Esophagus (tissue), 2 donors: ENCODE results near the gene RPS6KB2. TPM values are rescaled to one million over a fixed set of nuclear protein-coding genes. Genes with fewer than 3 reads are reported as not detected.

ENCODE experiments used
- H3K27ac ChIP-seq, 2 donors: one replicate each; pipeline ENCODE4 v1.5.1; 2013; ENCODE audit warnings: low read depth in 2 of 2, mild to moderate bottlenecking in 2 of 2, inconsistent platforms in 1 of 2, low read length in 1 of 2, moderate library complexity in 1 of 2
- H3K27me3 ChIP-seq, 2 donors: one replicate each; pipeline ENCODE4 v1.6.1; 2013; ENCODE audit warnings: low read length in 2 of 2, control low read depth in 1 of 2, mild to moderate bottlenecking in 1 of 2; ENCODE audit not compliant: insufficient read depth in 2 of 2, control insufficient read depth in 1 of 2
- H3K36me3 ChIP-seq, 2 donors: one replicate each; pipeline ENCODE4 v1.6.1; 2013; ENCODE audit warnings: low read length in 1 of 2; ENCODE audit not compliant: control insufficient read depth in 2 of 2, insufficient read depth in 2 of 2
- H3K4me1 ChIP-seq, 2 donors: one replicate each; pipeline ENCODE4 v1.6.1; 2013; ENCODE audit warnings: low read length in 1 of 2; ENCODE audit not compliant: control insufficient read depth in 2 of 2, insufficient read depth in 2 of 2
- H3K4me3 ChIP-seq, 2 donors: one replicate each; pipeline ENCODE4 v1.5.1; 2013; ENCODE audit warnings: low read length in 2 of 2, mild to moderate bottlenecking in 2 of 2, low read depth in 1 of 2, moderate library complexity in 1 of 2
- H3K9me3 ChIP-seq, 2 donors: one replicate each; pipeline ENCODE4 v1.6.1; 2013; ENCODE audit warnings: mild to moderate bottlenecking in 2 of 2, low read depth in 1 of 2, low read length in 1 of 2, moderate library complexity in 1 of 2; ENCODE audit not compliant: control insufficient read depth in 2 of 2, insufficient read depth in 1 of 2
- WGBS, 2 donors: extraction: QIAGEN DNeasy Blood & Tissue Kit; methylation state at CpG; one replicate each; pipeline ENCODE4 v1.1.7; 2013; 5-methylcytosine and 5-hydroxymethylcytosine counted together
- polyA plus RNA-seq, 2 donors: library from polyadenylated mRNA; stranded (reverse); fragments of 200-250 nt; gene quantifications; one replicate each; pipeline ENCODE4 v1.2.3, GENCODE V29; 2013
- donor health status: healthy with polysubstance abuse.
- donor health status: Bipolar disorder and iron deficiency.

Gene RPS6KB2
- polyA plus RNA-seq, 2 donors = 79.6 to 85.9 TPM

- H3K36me3 ChIP-seq = peaks cover 0 to 8% of the 10 kb centered on the region in 2 donors
- H3K9me3 ChIP-seq = no peaks in the 10 kb centered on the region
- H3K27ac ChIP-seq = no peak overlapping the region
- 65 to 74% methylated on average over 6 of the region's 6 CpGs for WGBS, 2 donors
- no peak overlapping the region for H3K4me3 ChIP-seq
- H3K27me3 ChIP-seq = no peaks in the 10 kb centered on the region
- peaks cover 2 to 12% of the 10 kb centered on the region in 2 donors for H3K4me1 ChIP-seq
Measured at GRCh38 chr11:67389477-67389876, 38.8 kb upstream of the RPS6KB2 start.

DNA sequence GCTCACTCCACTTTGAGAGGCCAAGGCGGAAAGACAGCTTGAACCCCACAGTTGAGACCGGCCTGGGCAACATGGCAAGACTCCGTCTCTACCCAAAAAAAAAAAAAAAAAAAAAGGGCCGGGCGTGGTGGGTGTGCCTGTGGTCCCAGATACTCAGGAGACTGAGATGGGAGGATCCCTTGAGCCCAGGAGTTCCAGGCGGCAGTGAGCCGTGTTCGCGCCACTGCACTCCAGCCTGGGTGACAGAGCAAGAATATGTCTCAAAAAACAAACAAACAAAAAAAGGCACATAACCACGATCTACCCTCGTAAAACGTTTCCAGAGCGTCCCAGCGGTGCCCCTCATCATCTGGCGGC, 37.4 kb upstream of the RPS6KB2 start:
- no peaks in the 10 kb centered on the region for H3K9me3 ChIP-seq
- no peaks in the 10 kb centered on the region for H3K27me3 ChIP-seq
- H3K36me3 ChIP-seq = peaks cover 0 to 15% of the 10 kb centered on the region in 2 donors
- WGBS, 2 donors = 10% methylated on average over 15 of the region's 15 CpGs
- H3K27ac ChIP-seq = peak overlapping the region; percentile 83 to 86
- peak overlapping the region; percentile 66 to 78 for H3K4me3 ChIP-seq
- H3K4me1 ChIP-seq = peaks cover 0 to 12% of the 10 kb centered on the region in 2 donors

- Histone ChIP-seq H3K4me3 (peak within 1 kb of the TSS; percentile 66 to 78), H3K27ac (peak within 1 kb of the TSS; percentile 83 to 86), H3K27me3 (no peaks in the 10 kb centered on the region), H3K9me3 (no peaks in the 10 kb centered on the region), H3K36me3 (peaks cover 0 to 15% of the 10 kb centered on the region in 2 donors), H3K4me1 (peaks cover 0 to 12% of the 10 kb centered on the region in 2 donors)
- 1% methylated on average over 64 to 75 of the region's 75 CpGs for WGBS, 2 donors
Measured at GRCh38 chr11:67391304-67392182, 36.8 kb upstream of the RPS6KB2 start, which contains the start of gene RAD9A. Gene RAD9A, plus strand, starts transcription at chr11:67391986. Its CDS starts 59 bp downstream, at chr11:67392045.

DNA sequence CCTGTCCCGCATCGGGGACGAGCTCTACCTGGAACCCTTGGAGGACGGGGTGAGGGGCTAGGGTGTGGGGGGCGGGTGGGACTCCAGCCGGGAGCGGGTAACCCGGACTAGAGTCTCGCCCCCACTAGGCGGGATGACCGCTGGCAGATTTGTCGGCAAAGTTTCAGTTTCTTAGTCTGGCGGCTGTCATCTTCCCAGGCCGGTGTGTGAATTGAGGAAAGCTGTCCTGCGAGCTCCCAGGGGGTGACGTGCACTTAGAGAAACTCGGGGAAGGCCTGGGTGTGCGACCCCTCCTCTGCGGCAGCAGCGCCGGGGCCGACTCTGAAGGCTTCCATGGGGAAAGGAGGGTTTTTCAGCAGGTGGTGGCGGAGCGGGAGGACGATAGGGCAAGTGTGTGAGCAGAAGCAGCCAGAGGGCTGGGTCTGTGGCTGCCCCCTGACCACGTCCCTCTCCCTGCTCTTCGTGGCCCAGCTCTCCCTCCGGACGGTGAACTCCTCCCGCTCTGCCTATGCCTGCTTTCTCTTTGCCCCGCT, 36.0 kb upstream of the RPS6KB2 start:
- Histone ChIP-seq H3K36me3 (peaks cover 2 to 18% of the 10 kb centered on the region in 2 donors), H3K4me1 (peaks cover 0 to 12% of the 10 kb centered on the region in 2 donors), H3K27me3 (no peaks in the 10 kb centered on the region), H3K9me3 (no peaks in the 10 kb centered on the region), H3K27ac (peak overlapping the region; percentile 62 to 81), H3K4me3 (peak overlapping the region; percentile 66 to 78)
- 7% methylated on average over 31 of the region's 31 CpGs for WGBS, 2 donors

GRCh38 chr11:67393437-67393836, 34.9 kb upstream of the RPS6KB2 start:
- no peak overlapping the region for H3K4me3 ChIP-seq
- H3K4me1 ChIP-seq = peaks cover 0 to 12% of the 10 kb centered on the region in 2 donors

GRCh38 chr11:67393990-67394389, 34.3 kb upstream of the RPS6KB2 start:
- H3K4me3 ChIP-seq = no peak overlapping the region
- H3K27me3 ChIP-seq = no peaks in the 10 kb centered on the region
- H3K4me1 ChIP-seq = peaks cover 0 to 12% of the 10 kb centered on the region in 2 donors
- H3K27ac ChIP-seq = no peak overlapping the region
- no peaks in the 10 kb centered on the region for H3K9me3 ChIP-seq
- H3K36me3 ChIP-seq = peaks cover 12 to 35% of the 10 kb centered on the region in 2 donors
- WGBS, 2 donors = 80 to 87% methylated on average over 5 of the region's 5 CpGs

More at GRCh38 chr11:67393437-67393836, 34.9 kb upstream of the RPS6KB2 start:
- no peak overlapping the region for H3K27ac ChIP-seq
- no peaks in the 10 kb centered on the region for H3K9me3 ChIP-seq
- no peaks in the 10 kb centered on the region for H3K27me3 ChIP-seq
- H3K36me3 ChIP-seq = peaks cover 12 to 30% of the 10 kb centered on the region in 2 donors
- WGBS, 2 donors = 90 to 93% methylated on average over 17 to 18 of the region's 18 CpGs

GRCh38 chr11:67395555-67396258, 32.6 kb upstream of the RPS6KB2 start:
- H3K9me3 ChIP-seq = no peaks in the 10 kb centered on the region
- H3K27me3 ChIP-seq = no peaks in the 10 kb centered on the region
- no peak overlapping the region for H3K27ac ChIP-seq
- peaks cover 15 to 44% of the 10 kb centered on the region in 2 donors for H3K36me3 ChIP-seq
- peaks cover 0 to 23% of the 10 kb centered on the region in 2 donors for H3K4me1 ChIP-seq
- H3K4me3 ChIP-seq = no peak overlapping the region
- 76 to 81% methylated on average over 19 of the region's 19 CpGs for whole genome bisulfite sequencing, 2 donors

DNA sequence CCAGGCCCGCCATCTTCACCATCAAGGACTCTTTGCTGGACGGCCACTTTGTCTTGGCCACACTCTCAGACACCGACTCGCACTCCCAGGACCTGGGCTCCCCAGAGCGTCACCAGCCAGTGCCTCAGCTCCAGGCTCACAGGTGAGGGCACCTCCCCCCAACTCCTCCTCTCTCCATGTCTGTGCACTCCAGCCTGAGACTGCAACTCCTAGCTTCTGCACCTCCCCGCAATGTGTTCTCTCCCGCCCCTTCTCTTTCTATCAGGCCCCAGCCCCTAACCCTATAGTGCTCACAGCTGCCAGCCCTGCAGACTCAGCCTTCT, 32.1 kb upstream of the RPS6KB2 start:
- Histone ChIP-seq H3K9me3 (no peaks in the 10 kb centered on the region), H3K36me3 (peaks cover 15 to 44% of the 10 kb centered on the region in 2 donors), H3K4me1 (peaks cover 0 to 24% of the 10 kb centered on the region in 2 donors), H3K27ac (no peak overlapping the region), H3K4me3 (no peak overlapping the region), H3K27me3 (no peaks in the 10 kb centered on the region)
- 91 to 99% methylated on average over 6 to 7 of the region's 7 CpGs for WGBS, 2 donors

DNA sequence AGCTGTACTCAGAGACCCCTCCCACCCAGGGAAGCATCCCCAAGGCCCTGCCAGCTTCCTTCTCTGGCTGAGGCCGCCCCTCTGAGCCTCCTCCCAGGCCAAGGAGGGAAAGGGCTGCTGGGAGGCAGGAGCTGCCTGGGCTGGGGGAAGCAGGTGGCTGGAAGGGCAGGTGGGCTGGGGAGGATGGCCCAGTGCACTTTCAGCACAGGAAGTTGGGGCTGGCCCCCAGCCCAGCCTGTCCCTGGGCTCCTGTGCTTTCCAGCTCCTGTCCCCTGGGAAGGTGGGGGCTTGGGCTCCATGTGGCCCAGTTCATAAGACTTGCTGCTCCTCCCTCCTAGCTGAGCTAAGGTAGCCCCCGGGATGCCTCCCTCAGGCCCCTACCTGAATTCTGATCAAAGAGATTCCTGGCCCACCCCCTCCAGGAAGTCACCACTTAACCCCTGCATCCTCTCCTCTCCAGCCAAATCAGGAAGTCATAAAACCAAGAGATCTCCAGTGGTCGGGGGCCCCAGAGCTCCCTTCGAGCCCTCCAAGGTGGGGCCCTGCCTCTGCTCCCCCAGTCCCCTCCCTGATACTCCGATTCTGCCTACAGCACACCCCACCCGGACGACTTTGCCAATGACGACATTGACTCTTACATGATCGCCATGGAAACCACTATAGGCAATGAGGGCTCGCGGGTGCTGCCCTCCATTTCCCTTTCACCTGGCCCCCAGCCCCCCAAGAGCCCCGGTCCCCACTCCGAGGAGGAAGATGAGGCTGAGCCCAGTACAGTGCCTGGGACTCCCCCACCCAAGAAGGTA, 31.5 kb upstream of the RPS6KB2 start:
- Histone ChIP-seq H3K36me3 (peaks cover 15 to 44% of the 10 kb centered on the region in 2 donors), H3K9me3 (no peaks in the 10 kb centered on the region), H3K27ac (no peak overlapping the region), H3K4me1 (peaks cover 0 to 24% of the 10 kb centered on the region in 2 donors), H3K27me3 (no peaks in the 10 kb centered on the region), H3K4me3 (no peak overlapping the region)
- 53 to 59% methylated on average over 13 of the region's 13 CpGs for WGBS, 2 donors
